Effector memory CD8-positive, alpha-beta T cell (primary cell): ENCODE measurements around the gene IRAK2.

Experiments
- ATAC-seq: fragments of 150-1000 bp; cut with Tn5 transposase; replicated peaks from 2 replicates; pipeline ENCODE4 v1.10.0; 2021; ENCODE audit warnings: mild to moderate bottlenecking, moderate library complexity
- DNase-seq, 3 experiments: peaks; one replicate each; pipeline ENCODE4 v3.0.0; 2021
- H3K27ac Mint-ChIP-seq, 2 donors: one replicate each; pipeline ENCODE4 v1.8.0; 2022; ENCODE audit warnings: mild to moderate bottlenecking in 2 of 2, mixed read lengths in 2 of 2, moderate library complexity in 2 of 2
- H3K27me3 Mint-ChIP-seq, 2 donors: one replicate each; pipeline ENCODE4 v1.8.0; 2022; ENCODE audit warnings: mixed read lengths in 2 of 2
- H3K36me3 Mint-ChIP-seq: one replicate; pipeline ENCODE4 v1.8.0; 2022; ENCODE audit warnings: mild to moderate bottlenecking, moderate library complexity, mixed read lengths; ENCODE audit not compliant: insufficient read depth
- H3K4me1 Mint-ChIP-seq, 2 donors: one replicate each; pipeline ENCODE4 v1.8.0; 2022; ENCODE audit warnings: low read depth in 2 of 2, mixed read lengths in 2 of 2
- H3K4me3 Mint-ChIP-seq, 2 donors: one replicate each; pipeline ENCODE4 v1.8.0; 2022; ENCODE audit warnings: mild to moderate bottlenecking in 2 of 2, mixed read lengths in 2 of 2, moderate library complexity in 2 of 2
- H3K9me3 Mint-ChIP-seq, 2 donors: one replicate each; pipeline ENCODE4 v1.8.0; 2022; ENCODE audit warnings: mixed read lengths in 2 of 2

IRAK2 gene

DNA sequence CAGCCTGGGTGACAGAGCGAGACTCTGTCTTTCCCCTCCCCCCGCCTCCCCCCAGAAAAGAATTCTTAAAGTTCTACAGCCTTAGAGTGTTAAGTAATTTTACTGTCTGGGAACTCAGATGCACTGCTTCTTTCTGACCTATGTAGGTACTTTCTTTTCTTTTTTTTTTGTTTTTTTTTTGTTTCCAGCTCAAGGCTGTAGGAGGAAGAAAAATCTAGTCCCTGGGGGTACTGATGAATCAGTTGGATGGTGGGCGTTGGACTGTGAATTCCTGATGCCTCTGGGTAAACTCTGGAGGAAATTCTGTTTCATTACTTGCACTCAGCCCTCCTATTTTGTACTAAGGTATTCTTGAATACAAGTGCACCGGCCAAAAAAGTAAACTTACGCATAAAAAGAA, 117.2 kb downstream of the IRAK2 start:
- Mint-ChIP-seq H3K27ac (peak overlapping the region in 1 of 2 donors; percentile 51), H3K4me1 (peaks cover 22 to 23% of the 10 kb centered on the region in 2 donors), H3K36me3 (peaks cover 57% of the 10 kb centered on the region)

GRCh38 chr3:10283638-10284037, 118.9 kb downstream of the IRAK2 start:
- no peaks in the 10 kb centered on the region for H3K27me3 Mint-ChIP-seq
- no peak for DNase-seq
- H3K36me3 Mint-ChIP-seq, result peaks cover 50% of the 10 kb centered on the region
- no peaks in the 10 kb centered on the region for H3K9me3 Mint-ChIP-seq
- H3K4me1 Mint-ChIP-seq, result peaks cover 18 to 19% of the 10 kb centered on the region in 2 donors
- peak overlapping the region; percentile 66 to 78 for H3K27ac Mint-ChIP-seq
- H3K4me3 Mint-ChIP-seq, result no peak overlapping the region
- no peak for ATAC-seq

More for the DNA sequence above, 117.2 kb downstream of the IRAK2 start:
- ATAC-seq (no peak), DNase-seq (no peak)
- Mint-ChIP-seq H3K27me3 (no peaks in the 10 kb centered on the region), H3K9me3 (no peaks in the 10 kb centered on the region), H3K4me3 (no peak overlapping the region)

GRCh38 chr3:10284496-10284895, 119.8 kb downstream of the IRAK2 start:
- Mint-ChIP-seq H3K27ac (peak overlapping the region; percentile 66 to 78), H3K36me3 (peaks cover 41% of the 10 kb centered on the region), H3K9me3 (no peaks in the 10 kb centered on the region), H3K4me3 (peak overlapping the region in 1 of 2 donors; percentile 14), H3K4me1 (peaks cover 18 to 19% of the 10 kb centered on the region in 2 donors), H3K27me3 (no peaks in the 10 kb centered on the region)
- ATAC-seq (peak; percentile 92), DNase-seq (peak in 2 of 3 experiments; percentile 29 to 39)

DNA sequence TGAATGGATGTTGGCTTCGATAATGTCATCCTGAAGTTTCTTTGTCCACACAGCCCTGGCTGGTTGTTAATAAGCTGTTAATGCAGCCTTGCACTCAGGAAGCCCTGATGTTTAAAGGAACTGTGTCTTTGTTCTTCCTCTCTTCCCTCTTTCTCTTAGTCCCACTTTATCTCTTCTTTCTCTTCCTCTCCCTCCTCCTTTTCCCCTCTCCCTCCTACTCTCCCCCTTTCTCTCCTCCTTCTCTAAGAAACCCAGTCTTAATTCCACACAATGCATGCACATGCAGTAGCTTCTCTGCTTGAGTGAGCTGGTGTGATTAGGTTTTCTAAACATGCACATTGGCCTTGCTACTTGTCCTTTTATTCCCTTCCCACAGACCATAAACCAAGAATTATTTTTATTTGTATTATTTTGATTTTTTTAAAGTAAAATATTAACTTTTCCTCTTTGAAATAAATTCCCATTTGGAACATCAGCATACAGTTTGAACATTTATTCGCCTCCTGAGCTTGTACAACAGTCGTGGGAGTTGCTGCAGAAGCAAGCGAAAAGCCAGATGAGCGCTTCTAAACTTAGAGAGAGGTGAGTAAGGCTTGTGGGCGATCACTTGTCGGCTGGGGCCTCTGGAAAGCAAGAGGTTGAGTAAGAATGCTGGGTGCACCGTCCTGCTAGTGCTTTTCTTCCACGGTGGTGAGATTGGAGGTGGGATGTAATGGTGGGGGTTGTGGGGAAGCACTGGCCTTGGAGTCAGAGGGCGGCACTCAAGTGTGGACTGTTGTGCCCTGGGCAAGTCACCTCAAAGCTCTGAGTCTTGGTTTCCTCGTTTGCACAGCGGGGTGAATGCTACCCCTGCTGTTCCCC, 120.8 kb downstream of the IRAK2 start:
- no peak overlapping the region for H3K4me3 Mint-ChIP-seq
- DNase-seq, result no peak
- peaks cover 36% of the 10 kb centered on the region for H3K36me3 Mint-ChIP-seq
- H3K27ac Mint-ChIP-seq, result peak overlapping the region; percentile 66 to 78
- ATAC-seq, result no peak
- no peaks in the 10 kb centered on the region for H3K27me3 Mint-ChIP-seq
- H3K9me3 Mint-ChIP-seq, result no peaks in the 10 kb centered on the region
- H3K4me1 Mint-ChIP-seq, result peaks cover 18 to 19% of the 10 kb centered on the region in 2 donors

DNA sequence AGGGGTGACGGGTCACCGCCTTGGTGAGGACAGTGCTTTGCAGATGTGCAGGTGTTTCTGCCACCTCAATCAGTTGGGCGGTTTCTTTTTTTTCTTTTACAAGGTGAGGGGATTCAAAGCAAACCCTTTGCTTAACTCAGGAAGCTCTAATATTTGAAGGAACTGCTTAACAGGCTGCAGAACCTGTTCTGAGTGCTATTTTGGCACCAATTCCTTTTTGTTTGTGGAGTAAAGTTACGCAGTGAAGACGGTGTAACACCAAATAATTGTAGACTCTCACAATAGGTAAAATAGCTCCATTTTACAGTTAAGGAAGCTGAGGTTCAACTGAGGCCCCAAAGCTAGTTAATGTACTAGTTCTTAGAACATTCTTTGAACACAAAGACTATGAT, 121.4 kb downstream of the IRAK2 start:
- H3K27ac Mint-ChIP-seq, result no peak overlapping the region
- peaks cover 30% of the 10 kb centered on the region for H3K36me3 Mint-ChIP-seq
- no peak for ATAC-seq
- H3K9me3 Mint-ChIP-seq, result no peaks in the 10 kb centered on the region
- H3K4me3 Mint-ChIP-seq, result no peak overlapping the region
- no peaks in the 10 kb centered on the region for H3K27me3 Mint-ChIP-seq
- H3K4me1 Mint-ChIP-seq, result peaks cover 18 to 19% of the 10 kb centered on the region in 2 donors
- DNase-seq, result no peak

GRCh38 chr3:10286596-10287295, 122.0 kb downstream of the IRAK2 start:
- H3K9me3 Mint-ChIP-seq, result no peaks in the 10 kb centered on the region
- H3K27ac Mint-ChIP-seq, result peak overlapping the region in 1 of 2 donors; percentile 64

DNA sequence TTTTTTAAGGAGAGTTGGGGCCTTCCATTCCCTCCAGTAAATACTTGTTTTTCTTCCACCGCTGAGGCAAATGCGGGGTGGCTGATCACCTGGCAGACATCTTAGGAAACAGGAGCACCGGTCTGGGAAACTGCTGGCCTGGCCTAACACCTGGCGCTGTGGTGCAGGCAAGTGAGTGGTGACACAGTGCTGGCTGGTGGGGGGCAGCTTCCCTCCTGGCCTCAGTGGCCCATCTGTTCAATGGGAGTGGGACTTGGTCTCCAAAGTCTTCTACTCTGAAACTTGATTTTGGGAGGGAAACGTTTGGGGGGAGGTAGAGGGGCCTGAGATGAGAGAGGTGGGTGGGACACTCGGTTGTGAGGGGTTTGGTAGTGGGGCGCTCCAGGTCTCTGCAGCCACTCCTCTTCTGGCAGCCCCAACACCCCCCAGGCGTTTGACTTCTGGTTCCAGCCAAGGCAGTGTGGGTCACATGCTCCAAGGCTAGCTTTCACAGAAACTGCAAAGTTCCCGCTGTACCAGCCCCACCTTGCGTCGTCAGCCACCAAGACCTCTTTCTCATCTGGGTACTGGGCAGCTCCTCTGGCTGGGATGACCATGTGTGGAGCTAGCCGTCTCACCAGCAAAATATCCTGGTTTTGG, 123.3 kb downstream of the IRAK2 start:
- Mint-ChIP-seq H3K36me3 (peaks cover 19% of the 10 kb centered on the region), H3K27ac (no peak overlapping the region), H3K9me3 (no peaks in the 10 kb centered on the region), H3K27me3 (no peaks in the 10 kb centered on the region), H3K4me3 (no peak overlapping the region), H3K4me1 (peaks cover 18 to 23% of the 10 kb centered on the region in 2 donors)
- no peak for ATAC-seq
- DNase-seq, result no peak

More at GRCh38 chr3:10286596-10287295, 122.0 kb downstream of the IRAK2 start:
- Mint-ChIP-seq H3K4me3 (no peak overlapping the region), H3K4me1 (peaks cover 18 to 19% of the 10 kb centered on the region in 2 donors), H3K27me3 (no peaks in the 10 kb centered on the region), H3K36me3 (peaks cover 26% of the 10 kb centered on the region)
- ATAC-seq (peak; percentile 39), DNase-seq (peak; percentile 45 to 58 (median 56))

DNA sequence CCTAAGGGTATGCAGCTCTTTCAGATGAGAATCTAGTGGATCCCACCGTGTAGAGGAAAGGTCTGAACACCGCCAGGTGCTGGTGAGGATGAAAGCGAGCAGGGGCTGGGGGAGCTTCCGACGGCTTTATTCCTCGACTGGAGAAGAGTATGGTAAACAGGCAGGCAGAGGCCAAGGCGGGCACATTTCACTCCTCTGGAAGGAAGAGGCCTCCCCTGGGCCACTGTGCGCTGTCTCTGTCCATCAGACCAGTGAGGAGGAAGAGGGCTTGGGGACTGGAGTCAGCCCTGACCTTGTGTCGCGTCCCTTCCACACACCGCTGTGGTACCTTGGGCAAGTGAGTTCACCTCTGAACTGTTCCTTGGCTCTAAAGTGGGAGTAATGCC, 123.8 kb downstream of the IRAK2 start:
- Mint-ChIP-seq H3K27me3 (no peaks in the 10 kb centered on the region), H3K36me3 (peaks cover 15% of the 10 kb centered on the region), H3K4me1 (peaks cover 18 to 23% of the 10 kb centered on the region in 2 donors), H3K27ac (no peak overlapping the region), H3K4me3 (no peak overlapping the region), H3K9me3 (no peaks in the 10 kb centered on the region)
- no peak for DNase-seq
- no peak for ATAC-seq

GRCh38 chr3:10289077-10289476, 124.4 kb downstream of the IRAK2 start:
- H3K4me1 Mint-ChIP-seq, result peaks cover 15 to 20% of the 10 kb centered on the region in 2 donors
- H3K4me3 Mint-ChIP-seq, result no peak overlapping the region
- H3K27me3 Mint-ChIP-seq, result no peaks in the 10 kb centered on the region
- H3K9me3 Mint-ChIP-seq, result no peaks in the 10 kb centered on the region
- no peak overlapping the region for H3K27ac Mint-ChIP-seq
- DNase-seq (no peak), ATAC-seq (no peak)
- peaks cover 13% of the 10 kb centered on the region for H3K36me3 Mint-ChIP-seq

- Mint-ChIP-seq H3K9me3 (no peaks in the 10 kb centered on the region), H3K4me3 (no peak overlapping the region), H3K36me3 (peaks cover 13% of the 10 kb centered on the region), H3K27me3 (no peaks in the 10 kb centered on the region), H3K27ac (peak overlapping the region in 1 of 2 donors; percentile 83), H3K4me1 (peaks cover 7 to 12% of the 10 kb centered on the region in 2 donors)
- no peak for ATAC-seq
- no peak for DNase-seq
Measured at GRCh38 chr3:10289787-10290355, 125.2 kb downstream of the IRAK2 start.

DNA sequence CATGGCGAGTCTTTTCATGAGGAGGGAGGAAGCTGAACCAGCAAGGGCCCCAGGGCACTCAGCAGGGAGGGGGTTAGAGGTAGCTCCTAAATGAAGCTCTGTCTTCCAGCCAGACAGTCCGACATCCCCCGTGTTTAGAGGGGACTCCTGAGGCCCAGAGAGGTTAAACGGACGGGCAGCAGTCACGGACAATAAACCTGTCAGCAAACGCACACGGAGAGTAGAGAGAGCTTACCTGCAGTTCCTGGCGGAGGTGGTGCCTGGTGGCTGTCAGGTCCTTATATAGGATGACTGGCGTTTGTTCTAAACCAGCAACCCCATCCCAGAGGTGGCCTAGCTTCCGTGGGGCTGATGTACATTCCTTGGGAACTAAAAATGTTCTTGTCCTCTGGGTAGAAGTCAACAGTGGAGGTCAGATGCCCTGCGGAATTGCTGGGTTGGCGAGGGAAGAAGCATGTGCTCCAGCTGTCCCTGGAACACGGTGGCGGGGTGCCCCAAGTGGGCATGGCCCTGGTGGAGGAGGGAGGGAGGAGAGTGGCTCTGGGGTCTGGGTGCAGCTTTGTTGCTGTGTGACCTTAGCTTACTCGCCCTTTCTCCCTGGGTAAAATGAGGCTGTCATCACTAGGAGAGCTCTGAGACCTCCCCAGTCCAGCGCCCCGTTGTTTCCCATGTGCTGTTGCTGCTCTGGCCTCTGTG, 125.9 kb downstream of the IRAK2 start:
- Mint-ChIP-seq H3K4me3 (no peak overlapping the region), H3K27ac (peak overlapping the region in 1 of 2 donors; percentile 83), H3K4me1 (peaks cover 4 to 8% of the 10 kb centered on the region in 2 donors), H3K27me3 (no peaks in the 10 kb centered on the region), H3K36me3 (peaks cover 19% of the 10 kb centered on the region), H3K9me3 (no peaks in the 10 kb centered on the region)
- no peak for DNase-seq
- ATAC-seq, result no peak

- DNase-seq (no peak), ATAC-seq (no peak)
- Mint-ChIP-seq H3K4me3 (no peak overlapping the region), H3K36me3 (peaks cover 27% of the 10 kb centered on the region), H3K9me3 (no peaks in the 10 kb centered on the region), H3K27ac (peak overlapping the region; percentile 22 to 27), H3K4me1 (peaks cover 4 to 8% of the 10 kb centered on the region in 2 donors), H3K27me3 (no peaks in the 10 kb centered on the region)
Measured at GRCh38 chr3:10291641-10292040, 126.9 kb downstream of the IRAK2 start.
